Stimulated activated CD4-positive, alpha-beta T cell treated with anti-CD3 and anti-CD28 coated beads, Interleukin-12 subunit alpha, Interleukin-12 subunit beta, amount 100 ng/mL, for 24 hours (primary cell): ENCODE measurements around the gene APOA5.
"Not testable (repeated sequence)": the region's sequence is repeated elsewhere in the genome, so short reads cannot be mapped to it uniquely, and the experiment has no call there.

ENCODE experiments used
- DNase-seq, 2 experiments: peaks; one replicate each; pipeline ENCODE4 v3.0.0-alpha.2; 2020; ENCODE audit warnings: low read depth in 2 of 2

Gene APOA5

DNA sequence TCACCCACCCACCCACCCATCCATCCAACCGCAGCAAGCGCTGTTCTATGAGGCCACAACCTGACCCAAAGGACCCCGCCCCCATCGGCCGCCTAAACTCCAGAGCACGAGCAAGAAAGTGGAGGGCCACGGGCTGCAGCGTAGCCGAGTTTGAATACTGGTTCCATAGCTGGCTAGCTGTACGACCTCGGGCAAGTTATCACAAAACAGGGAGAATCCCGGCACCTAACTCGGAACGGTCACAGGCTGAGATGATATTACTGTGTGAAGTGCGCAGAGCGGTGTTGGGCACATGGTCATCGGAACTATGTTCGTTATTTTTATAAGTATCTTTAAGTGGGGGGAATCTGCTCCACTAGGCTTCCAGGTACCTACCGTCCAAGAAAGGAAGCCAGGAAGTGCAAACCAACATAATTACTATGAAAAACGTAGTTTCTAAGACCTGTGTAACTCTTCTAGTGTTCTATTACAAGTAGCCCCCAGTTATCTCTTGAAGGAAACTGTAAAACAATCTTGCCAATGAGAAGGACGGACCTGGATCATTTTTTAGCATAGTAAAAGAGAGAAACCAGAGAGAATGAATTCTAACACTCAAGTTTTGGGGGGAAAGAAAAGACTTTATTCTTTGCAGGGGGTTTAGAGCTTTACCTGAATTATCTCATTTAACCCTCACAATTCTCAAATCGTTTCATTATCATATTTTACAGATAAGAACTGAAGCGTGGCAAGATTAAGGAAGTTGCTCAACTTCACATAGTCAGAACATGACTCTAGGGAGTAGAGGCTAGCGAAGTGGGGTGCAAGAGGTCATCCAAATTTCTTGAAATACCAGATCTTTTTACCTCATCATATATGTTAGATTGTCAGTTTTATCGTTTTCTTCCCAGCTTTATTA lies 18.2 kb downstream of the APOA5 start:
- DNase-seq, result no peak

DNA sequence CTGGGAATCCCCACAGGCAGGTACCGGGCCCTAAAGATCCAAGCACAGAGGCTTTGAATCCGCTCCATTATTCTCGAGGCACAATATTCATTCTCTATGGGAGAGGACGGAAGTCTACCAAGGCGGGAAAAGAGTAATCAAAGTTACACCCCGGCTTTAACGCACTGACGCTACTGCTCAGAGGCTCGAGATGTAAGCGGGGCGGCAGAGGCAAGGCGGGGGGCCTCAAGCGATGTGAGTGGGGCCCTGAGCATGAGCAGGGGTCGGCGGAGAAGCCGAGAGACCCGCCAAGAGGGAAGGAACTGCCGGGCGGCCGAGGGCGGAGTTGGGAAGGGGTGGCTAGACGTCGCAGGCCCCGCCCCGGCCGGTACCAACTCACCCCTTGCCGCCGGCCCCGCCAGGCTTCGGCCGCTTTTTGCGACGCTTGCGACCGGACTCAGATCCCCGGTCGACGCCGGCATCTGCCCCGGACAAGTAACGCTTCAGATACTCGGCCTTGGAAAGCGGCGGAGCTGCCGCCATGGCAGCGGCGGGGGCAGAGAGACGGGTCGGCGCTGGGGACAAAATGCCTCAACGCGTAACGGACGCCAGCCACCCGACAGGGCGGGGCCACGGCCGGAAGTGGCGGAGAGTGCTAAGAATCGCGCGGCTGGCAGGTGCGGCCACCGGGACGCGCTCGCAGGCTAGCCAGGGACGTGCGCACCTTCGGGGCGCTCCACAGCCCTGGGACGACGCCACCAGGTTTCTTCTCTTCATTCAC lies 19.1 kb downstream of the APOA5 start, which contains the start of gene BUD13:
BUD13 (minus strand) TSS at position 545 of the 760 bp plus-strand sequence; CDS start at position 522, 23 bp downstream.
- DNase-seq, result peak; percentile 83 to 92

DNA sequence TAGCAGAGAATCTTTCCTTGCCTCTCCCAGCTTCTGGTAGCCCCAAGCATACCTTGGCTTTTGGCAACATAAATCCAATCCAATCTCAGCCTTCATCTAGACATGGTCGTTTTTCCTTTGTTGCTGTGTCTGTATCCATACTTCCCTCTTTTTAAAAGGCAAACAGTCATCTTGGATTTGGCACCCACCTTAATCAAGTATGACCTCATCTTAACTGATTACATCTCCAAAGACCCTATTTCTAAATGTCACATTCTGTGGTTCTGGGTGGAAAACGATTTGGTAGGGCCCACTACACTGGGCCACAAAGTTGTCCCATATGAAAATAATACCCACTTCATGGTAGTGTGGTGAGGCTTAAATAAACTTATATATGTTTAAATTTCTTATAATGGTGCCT lies 19.7 kb downstream of the APOA5 start:
- no peak for DNase-seq

DNA sequence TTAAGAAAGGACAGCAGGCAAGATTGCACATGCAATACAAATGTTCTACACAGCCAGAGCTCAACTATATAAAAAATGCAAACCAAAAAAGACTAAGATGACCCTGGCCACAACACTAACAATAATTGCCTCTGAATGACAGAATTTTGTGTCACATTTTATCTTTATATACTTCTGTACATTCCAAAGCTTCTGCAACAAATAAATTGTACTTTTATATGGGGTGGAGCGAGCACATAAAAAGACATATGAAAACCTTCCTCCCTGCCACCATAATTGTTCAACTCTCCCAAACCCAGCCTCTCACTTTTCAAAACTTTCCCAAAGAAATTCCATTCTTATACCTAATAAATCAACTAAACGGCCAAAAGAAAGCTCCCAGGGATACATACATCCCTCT lies 29.5 kb downstream of the APOA5 start:
- DNase-seq, result no peak

DNA sequence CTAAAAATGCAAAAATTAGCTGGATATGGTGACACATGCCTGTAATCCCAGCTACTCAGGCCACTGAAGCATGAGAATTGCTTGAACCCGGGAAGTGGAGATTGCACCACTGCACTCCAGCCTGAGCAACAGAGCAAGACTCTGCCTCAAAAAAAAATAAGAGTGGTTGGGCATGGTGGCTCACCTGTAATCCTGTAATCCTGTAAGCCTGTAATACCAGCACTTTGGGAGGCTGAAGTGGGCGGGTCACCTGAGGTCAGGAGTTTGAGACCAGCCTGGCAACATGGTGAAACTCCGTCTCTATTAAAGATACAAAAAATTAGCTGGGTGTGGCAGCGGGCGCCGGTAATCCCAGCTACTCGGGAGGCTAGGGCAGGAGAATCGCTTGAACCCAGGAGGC lies 35.6 kb downstream of the APOA5 start:
- not testable (repeated sequence) for DNase-seq

DNA sequence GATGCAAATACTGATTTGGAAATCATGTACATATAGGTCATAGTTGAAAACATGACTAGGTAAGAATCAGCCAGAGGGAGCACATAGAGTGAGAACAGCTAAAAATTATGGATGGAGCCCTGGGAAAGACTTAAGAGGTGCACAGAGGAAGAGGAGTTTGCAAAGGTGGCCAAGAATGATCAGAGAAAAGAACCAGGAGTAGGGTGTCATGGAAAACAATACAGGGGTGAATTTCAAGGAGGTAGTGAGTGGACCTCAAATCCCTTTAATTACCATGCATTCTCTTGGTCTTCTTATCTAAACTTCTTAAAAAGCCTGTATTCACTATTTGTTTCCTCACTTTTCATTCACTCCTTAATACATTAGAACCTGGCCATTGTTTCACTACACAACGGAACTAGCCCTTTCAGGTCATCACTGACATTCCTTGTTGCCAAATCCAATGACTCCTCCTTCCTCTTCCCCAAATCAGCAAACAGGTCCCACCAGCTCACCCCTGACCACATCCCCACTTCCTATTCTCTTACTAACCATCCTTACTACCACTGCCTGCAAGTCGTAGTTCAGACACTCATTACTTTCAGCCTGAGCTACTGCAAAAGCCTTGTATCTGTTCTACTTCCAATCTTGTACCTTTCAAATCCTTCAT lies 41.5 kb downstream of the APOA5 start:
- no peak for DNase-seq

DNA sequence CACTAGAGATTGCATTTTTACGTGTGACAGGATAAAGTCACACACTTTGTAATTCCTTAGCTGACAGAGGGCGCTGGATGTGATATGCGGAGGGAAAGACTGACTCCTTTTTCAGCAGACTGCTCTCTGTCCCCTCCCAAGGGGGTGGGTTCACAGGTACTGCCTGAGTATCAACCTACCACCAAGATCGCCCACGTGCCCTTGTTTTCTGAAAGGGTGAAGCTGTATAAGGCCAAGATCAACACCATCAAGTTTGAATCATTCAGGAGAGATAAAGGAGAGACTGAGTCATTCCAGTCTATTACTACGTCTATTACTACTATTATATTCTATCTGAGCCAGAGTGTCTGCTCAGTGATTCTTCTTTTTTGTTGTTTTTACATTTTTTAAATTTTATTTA lies 49.6 kb downstream of the APOA5 start:
- no peak for DNase-seq

DNA sequence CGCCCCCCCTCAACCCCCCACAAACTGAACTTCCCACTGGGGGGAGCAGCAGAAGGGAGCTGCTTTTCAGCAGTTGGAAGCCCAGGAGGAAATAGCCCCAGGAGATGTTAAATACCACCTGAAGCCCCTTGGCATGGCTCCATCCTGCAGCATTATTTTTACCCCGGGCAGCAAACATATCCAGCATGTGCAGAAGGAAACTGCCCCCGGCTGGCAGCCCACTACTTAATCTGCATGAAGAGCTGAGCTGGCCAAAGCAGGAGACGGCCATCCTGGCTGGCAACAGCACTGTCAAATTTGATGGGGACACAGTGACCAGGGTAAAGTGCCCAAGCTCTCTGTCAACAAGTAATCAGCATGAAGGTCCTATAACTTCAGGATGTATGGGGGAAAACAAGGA lies 50.9 kb downstream of the APOA5 start:
- DNase-seq, result no peak
